Ishikawa (cell line): Measurements from ENCODE around the gene MAMDC2.

Experiments used
- CREB1 ChIP-seq: IDR thresholded peaks from 2 replicates; pipeline ENCODE4 v1.6.1; 2012; ENCODE audit warnings: low read depth
- EP300 ChIP-seq: IDR thresholded peaks from 2 replicates; pipeline ENCODE4 v1.6.1; 2012; ENCODE audit warnings: borderline replicate concordance
- FOXM1 ChIP-seq: IDR thresholded peaks from 2 replicates; pipeline ENCODE4 v1.6.1; 2012; ENCODE audit warnings: low read depth, borderline replicate concordance
- NFIC ChIP-seq: IDR thresholded peaks from 2 replicates; pipeline ENCODE4 v1.6.1; 2012
- RAD21 ChIP-seq: IDR thresholded peaks from 2 replicates; pipeline ENCODE4 v1.6.1; 2012; ENCODE audit warnings: low read depth
- REST ChIP-seq: IDR thresholded peaks from 2 replicates; pipeline ENCODE4 v1.6.1; 2012; ENCODE audit warnings: low read depth, mild to moderate bottlenecking
- TAF1 ChIP-seq: IDR thresholded peaks from 2 replicates; pipeline ENCODE4 v1.6.1; 2012; ENCODE audit warnings: low read depth, mild to moderate bottlenecking
- TEAD4 ChIP-seq: IDR thresholded peaks from 2 replicates; pipeline ENCODE4 v1.6.1; 2012
- YY1 ChIP-seq: IDR thresholded peaks from 2 replicates; pipeline ENCODE4 v1.6.1; 2012; ENCODE audit warnings: low read depth
- ZBTB7A ChIP-seq: IDR thresholded peaks from 2 replicates; pipeline ENCODE4 v1.6.1; 2012; ENCODE audit warnings: low read depth
- TF ChIP-seq, protein P1 (sequence below): IDR thresholded peaks from 2 replicates; pipeline ENCODE4 v1.6.1; 2012
- TF ChIP-seq, protein P2 (sequence below): IDR thresholded peaks from 2 replicates; pipeline ENCODE4 v1.6.1; 2012

DNA sequence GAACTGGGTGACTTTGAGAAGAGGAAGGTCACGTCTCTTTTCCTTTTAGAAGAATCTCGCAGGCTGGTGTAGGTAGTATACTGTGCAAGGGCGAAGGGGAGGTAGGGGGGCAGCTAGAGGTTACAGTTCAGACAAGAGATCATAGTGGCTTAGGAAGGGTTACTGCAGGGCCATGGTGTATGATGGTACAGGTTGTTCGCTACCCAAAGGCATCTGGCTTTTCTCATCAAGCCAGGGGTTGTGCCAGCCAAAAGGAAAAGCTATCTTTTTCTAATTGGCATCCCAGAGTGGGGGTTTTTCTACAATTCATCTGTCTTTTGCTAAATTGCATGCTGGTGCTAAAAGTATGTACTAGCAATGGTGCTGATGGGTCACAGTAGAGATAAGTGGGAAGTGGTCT is 22.8 kb downstream of the MAMDC2 start:
- TF ChIP-seq TEAD4 (no peak), RAD21 (no peak), REST (no peak), NFIC (no peak), TAF1 (no peak), YY1 (no peak), EP300 (no peak), FOXM1 (no peak), ZBTB7A (no peak), CREB1 (no peak)
- TF ChIP-seq, protein P1, sequence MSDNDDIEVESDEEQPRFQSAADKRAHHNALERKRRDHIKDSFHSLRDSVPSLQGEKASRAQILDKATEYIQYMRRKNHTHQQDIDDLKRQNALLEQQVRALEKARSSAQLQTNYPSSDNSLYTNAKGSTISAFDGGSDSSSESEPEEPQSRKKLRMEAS: no peak
- TF ChIP-seq, protein P2, sequence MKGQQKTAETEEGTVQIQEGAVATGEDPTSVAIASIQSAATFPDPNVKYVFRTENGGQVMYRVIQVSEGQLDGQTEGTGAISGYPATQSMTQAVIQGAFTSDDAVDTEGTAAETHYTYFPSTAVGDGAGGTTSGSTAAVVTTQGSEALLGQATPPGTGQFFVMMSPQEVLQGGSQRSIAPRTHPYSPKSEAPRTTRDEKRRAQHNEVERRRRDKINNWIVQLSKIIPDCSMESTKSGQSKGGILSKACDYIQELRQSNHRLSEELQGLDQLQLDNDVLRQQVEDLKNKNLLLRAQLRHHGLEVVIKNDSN: no peak
